SK-N-SH (cell line): ENCODE results near the gene MAP2. TPM values are rescaled to one million over a fixed set of nuclear protein-coding genes. Genes with fewer than 3 reads are reported as not detected.

Experiments
- CTCF ChIA-PET: fragments of 300-600, 350-600 bp; formaldehyde crosslinking; extraction: SDS; loops from one replicate; lab custom pipeline; 2021; lab: Yijun Ruan, JAX
- POLR2A ChIA-PET: fragments of 350-600 bp; sonication (Branson Sonifier 250); formaldehyde crosslinking; extraction: SDS; loops from one replicate; lab custom pipeline; 2020; ENCODE audit warnings: antibody characterized with exemption, inconsistent platforms; lab: Yijun Ruan, JAX
- DNase-seq: peaks from one replicate; pipeline ENCODE4 v3.0.0; 2012
- H2AFZ ChIP-seq: fragments of 200-600 bp; sonication (generic); 2 replicates; pipeline ENCODE4 v1.8.1; 2016; ENCODE audit warnings: antibody characterized with exemption, mild to moderate bottlenecking, low read depth
- H3F3A ChIP-seq: fragments of 200-600 bp; sonication (generic); replicated peaks from 2 replicates; pipeline ENCODE3; 2016; ENCODE audit warnings: antibody characterized with exemption, mild to moderate bottlenecking; ENCODE audit not compliant: insufficient read depth
- H3K27ac ChIP-seq, 2 experiments: fragments of 200-500 bp in 1 of 2; fragments of 200-600 bp in 1 of 2; sonication (Bioruptor generic) in 1 of 2; sonication (generic), shearing (Covaris generic) in 1 of 2; 2 replicates each; pipeline versions ENCODE4 v1.5.1 to v1.6.1; 2014 to 2016; ENCODE audit warnings: low read depth in 2 of 2, inconsistent platforms in 1 of 2, low read length in 1 of 2, mild to moderate bottlenecking in 1 of 2, mixed read lengths in 1 of 2
- H3K27me3 ChIP-seq: fragments of 200-600 bp; sonication (generic), shearing (Covaris generic); 2 replicates; pipeline ENCODE4 v1.6.1; 2016; ENCODE audit warnings: mixed run types; ENCODE audit not compliant: insufficient read depth
- H3K36me3 ChIP-seq, 2 experiments: fragments of 200-500 bp in 1 of 2; fragments of 200-600 bp in 1 of 2; sonication (Bioruptor generic) in 1 of 2; sonication (generic) in 1 of 2; replicated peaks in 1 of 2; 2 replicates each; pipeline versions ENCODE3 to v1.5.1; 2014 to 2016; ENCODE audit warnings: low read length in 1 of 2, mild to moderate bottlenecking in 1 of 2; ENCODE audit not compliant: insufficient read depth in 2 of 2, control insufficient read depth in 1 of 2
- H3K4me1 ChIP-seq, 2 experiments: fragments of 200-500 bp in 1 of 2; fragments of 200-600 bp in 1 of 2; sonication (Bioruptor generic) in 1 of 2; sonication (generic), shearing (Covaris generic) in 1 of 2; 2 replicates each; pipeline versions ENCODE4 v1.5.1 to v1.6.1; 2014 to 2016; ENCODE audit warnings: low read depth in 1 of 2, low read length in 1 of 2, mixed run types in 1 of 2; ENCODE audit not compliant: insufficient read depth in 2 of 2, control insufficient read depth in 1 of 2
- H3K4me2 ChIP-seq: fragments of 200-600 bp; sonication (generic), shearing (Covaris generic); 2 replicates; pipeline ENCODE4 v1.6.1; 2017; ENCODE audit warnings: mixed run types
- H3K4me3 ChIP-seq, 2 experiments: fragments of 200-500 bp in 1 of 2; fragments of 200-600 bp in 1 of 2; sonication (Bioruptor generic) in 1 of 2; sonication (generic), shearing (Covaris generic) in 1 of 2; 2 replicates each; pipeline versions ENCODE4 v1.5.1 to v1.8.1; 2014 to 2016; ENCODE audit warnings: low read depth in 2 of 2, inconsistent platforms in 1 of 2, low read length in 1 of 2, mild to moderate bottlenecking in 1 of 2, mixed read lengths in 1 of 2, moderate library complexity in 1 of 2
- H3K79me2 ChIP-seq: fragments of 200-600 bp; sonication (generic); 2 replicates; pipeline ENCODE4 v1.8.1; 2017; ENCODE audit warnings: mild to moderate bottlenecking; ENCODE audit not compliant: insufficient read depth
- H3K9ac ChIP-seq: fragments of 200-600 bp; sonication (generic); 2 replicates; pipeline ENCODE4 v1.6.1; 2017; ENCODE audit warnings: mixed run types
- H3K9me2 ChIP-seq: fragments of 200-600 bp; sonication (generic); 2 replicates; pipeline ENCODE4 v1.6.1; 2017; ENCODE audit warnings: mixed run types
- H3K9me3 ChIP-seq: fragments of 200-600 bp; sonication (generic); 2 replicates; pipeline ENCODE4 v1.6.1; 2017; ENCODE audit warnings: mixed run types, mild to moderate bottlenecking, moderate library complexity
- H4K20me1 ChIP-seq: fragments of 200-600 bp; sonication (generic); 2 replicates; pipeline ENCODE4 v1.6.1; 2017; ENCODE audit warnings: mild to moderate bottlenecking, mixed run types; ENCODE audit not compliant: insufficient read depth
- CHD2 ChIP-seq: fragments of 150-350 bp; IDR thresholded peaks from 2 replicates; pipeline ENCODE4 v1.6.1; 2018; ENCODE audit warnings: low read length; ENCODE audit not compliant: partially characterized antibody
- ELF1 ChIP-seq: IDR thresholded peaks from 2 replicates; pipeline ENCODE4 v1.4.0; 2012
- FOSL2 ChIP-seq: IDR thresholded peaks from 2 replicates; pipeline ENCODE4 v1.4.0; 2012; ENCODE audit warnings: low read depth, mild to moderate bottlenecking, moderate library complexity, borderline replicate concordance
- FOXJ3 ChIP-seq: sonication (generic); formaldehyde crosslinking; IDR thresholded peaks from 2 replicates; pipeline ENCODE4 v1.5.1; 2020; ENCODE audit warnings: mild to moderate bottlenecking, missing genetic modification reagents
- MXI1 ChIP-seq: IDR thresholded peaks from 2 replicates; pipeline ENCODE4 v1.6.1; 2012; ENCODE audit warnings: mild to moderate bottlenecking, low read depth, low read length, improper control_type of control experiment
- NRF1 ChIP-seq: IDR thresholded peaks from 2 replicates; pipeline ENCODE4 v1.6.1; 2012; ENCODE audit warnings: low read depth, mild to moderate bottlenecking, low read length
- POLR2AphosphoS5 ChIP-seq: IDR thresholded peaks from 2 replicates; pipeline ENCODE4 v1.6.1; 2012; ENCODE audit warnings: low read depth, low read length
- RAD21 ChIP-seq: IDR thresholded peaks from 2 replicates; pipeline ENCODE4 v1.6.1; 2012; ENCODE audit warnings: mild to moderate bottlenecking, low read length
- RXRA ChIP-seq: IDR thresholded peaks from 2 replicates; pipeline ENCODE4 v1.4.0; 2012; ENCODE audit warnings: low read depth, mild to moderate bottlenecking, borderline replicate concordance
- SIN3A ChIP-seq: IDR thresholded peaks from 2 replicates; pipeline ENCODE4 v1.6.1; 2012; ENCODE audit warnings: low read depth, mild to moderate bottlenecking, low read length, moderate library complexity, borderline replicate concordance
- SMC3 ChIP-seq: IDR thresholded peaks from 2 replicates; pipeline ENCODE4 v1.6.1; 2012; ENCODE audit warnings: low read depth, low read length, improper control_type of control experiment
- TCF12 ChIP-seq: IDR thresholded peaks from 2 replicates; pipeline ENCODE4 v1.4.0; 2012
- TEAD4 ChIP-seq: IDR thresholded peaks from 2 replicates; pipeline ENCODE4 v1.4.0; 2012; ENCODE audit warnings: mild to moderate bottlenecking, borderline replicate concordance; ENCODE audit not compliant: insufficient read depth
- YY1 ChIP-seq: IDR thresholded peaks from 2 replicates; pipeline ENCODE4 v1.4.0; 2012; ENCODE audit warnings: low read depth, mild to moderate bottlenecking
- WGBS: methylation state at CpG from one replicate; pipeline ENCODE4 v1.1.6; 2017; ENCODE audit warnings: low lambda C conversion rate; 5-methylcytosine and 5-hydroxymethylcytosine counted together
- polyA plus RNA-seq, 3 experiments: library from polyadenylated mRNA; depleted of rRNA; stranded (reverse); fragments of >200 nt; gene quantifications; 2 replicates each; pipeline ENCODE4 v1.2.3, GENCODE V29; 2012
- TF ChIP-seq, protein P1 (sequence below): fragments of 200-600 bp; sonication (generic); IDR thresholded peaks from 2 replicates; pipeline ENCODE4 v1.6.1; 2017; ENCODE audit warnings: antibody characterized with exemption, mild to moderate bottlenecking, moderate library complexity

Gene MAP2
- polyA plus RNA-seq, 1 of the 3 experiments (the other 2 are of a cell fraction), result 7.8 TPM

DNA sequence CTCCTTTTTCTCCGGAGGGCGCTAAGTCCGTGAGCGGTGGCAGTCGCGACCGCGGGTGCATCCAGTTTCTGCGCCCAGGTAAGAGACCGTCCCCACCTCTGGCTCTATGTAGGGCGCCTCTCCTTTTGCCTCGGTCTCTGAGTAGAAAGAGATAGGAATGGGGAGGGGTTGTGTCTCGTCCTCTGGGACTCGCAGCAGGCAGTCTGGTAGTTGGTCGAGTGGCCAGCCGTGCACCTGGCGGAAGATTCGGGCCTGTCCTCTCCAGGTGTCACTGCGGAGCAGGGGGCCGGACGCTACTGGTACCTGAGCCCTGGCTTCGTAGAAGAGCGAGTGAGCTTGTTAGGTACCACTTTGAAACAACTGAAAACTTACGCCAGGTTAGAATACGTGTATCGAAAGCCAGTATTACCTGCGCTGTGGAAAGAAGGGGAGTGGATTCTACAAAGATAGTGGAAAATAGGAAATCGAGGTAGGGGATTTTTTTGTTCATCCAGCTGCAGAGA lies 403 bp downstream of the MAP2 start:
- peak overlapping the region; percentile 95 for H2AFZ ChIP-seq
- peak overlapping the region; percentile 93 to 94 for H3K4me3 ChIP-seq
- H3K27ac ChIP-seq, result peak overlapping the region; percentile 4 to 40; a peak in 2 of 4 replicates
- TF ChIP-seq SIN3A (0 out of 2 replicates have a peak, but pooled peaks have one; percentile 47), YY1 (no peak)
- peak overlapping the region; percentile 58 for H3K9ac ChIP-seq
- peak overlapping the region; percentile 97 for H3K4me2 ChIP-seq
- peaks cover 5% of the 10 kb centered on the region; the same call in 1 of the 2 replicates for H3K79me2 ChIP-seq
- H3K36me3 ChIP-seq, result no peaks in the 10 kb centered on the region
- no peaks in the 10 kb centered on the region for H3F3A ChIP-seq
- H3K4me1 ChIP-seq, result peaks cover 0 to 4% of the 10 kb centered on the region in 2 experiments; a peak in 3 of 4 replicates
- no peaks in the 10 kb centered on the region for H3K9me3 ChIP-seq
- H4K20me1 ChIP-seq, result no peaks in the 10 kb centered on the region
- no peaks in the 10 kb centered on the region for H3K9me2 ChIP-seq
- H3K27me3 ChIP-seq, result no peaks in the 10 kb centered on the region
- POLR2A ChIA-PET, result interaction anchor here (0.7 to 1.6 kb wide), 5 partner anchors 89 to 348 kb away, joined by 3 to 8 read pairs (median 4); partner anchors contain the start of gene UNC80
- CTCF ChIA-PET, result interaction anchor here (0.5 to 7.0 kb wide), 75 partner anchors 9 to 792 kb away, joined by 3 to 135 read pairs (median 6); partner anchors contain the start of gene UNC80
- peak; percentile 48 for DNase-seq
- WGBS, result 2% methylated on average over 25 of the region's 28 CpGs

DNA sequence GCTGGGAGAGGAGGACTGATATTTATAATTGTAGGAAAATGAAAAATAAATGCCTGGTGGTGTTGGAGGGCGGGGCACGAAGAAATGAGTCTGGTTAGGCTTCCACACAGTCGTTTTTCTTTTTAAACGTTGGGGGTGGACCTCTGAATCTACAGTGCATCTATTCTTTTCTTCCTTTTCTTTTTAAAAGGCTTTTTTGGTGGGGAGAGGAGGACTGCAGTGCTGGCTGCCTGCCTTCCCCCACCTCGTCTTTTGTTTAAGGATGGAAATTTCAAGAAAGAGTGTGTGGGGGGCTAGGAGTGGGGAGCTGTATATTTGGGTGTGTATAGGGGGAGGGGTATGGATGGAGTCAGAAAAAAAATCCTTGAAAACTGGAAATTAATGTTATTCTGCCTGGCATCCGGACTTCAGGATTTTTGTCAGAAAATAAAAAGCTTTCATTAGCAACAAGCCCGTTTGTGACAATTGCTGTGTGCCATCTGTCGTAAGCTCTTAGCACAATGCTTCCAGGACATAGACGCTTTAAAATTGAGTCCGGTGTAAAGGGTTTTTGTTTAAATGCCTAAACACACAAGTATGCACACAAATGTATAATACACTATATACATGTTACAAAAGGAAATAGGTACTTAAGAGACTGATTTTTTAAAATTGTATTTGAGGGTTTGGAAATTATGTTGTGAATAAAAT lies 1.1 kb downstream of the MAP2 start:
- Histone ChIP-seq H3K79me2 (peaks cover 5% of the 10 kb centered on the region; the same call in 1 of the 2 replicates), H3K4me1 (peaks cover 0 to 4% of the 10 kb centered on the region in 2 experiments; a peak in 3 of 4 replicates), H3K27ac (peak overlapping the region; percentile 24 to 53; a peak in 3 of 4 replicates), H3K4me2 (peak overlapping the region; percentile 97), H3K9ac (peak overlapping the region; percentile 58), H3K4me3 (peak overlapping the region; percentile 93 to 94), H3K36me3 (no peaks in the 10 kb centered on the region), H3K27me3 (no peaks in the 10 kb centered on the region), H3F3A (no peaks in the 10 kb centered on the region), H2AFZ (peak overlapping the region; percentile 95), H3K9me3 (no peaks in the 10 kb centered on the region), H3K9me2 (no peaks in the 10 kb centered on the region), H4K20me1 (no peaks in the 10 kb centered on the region)
- TF ChIP-seq SMC3, result 0 out of 2 replicates have a peak, but pooled peaks have one; percentile 1
- TF ChIP-seq FOXJ3 (CRISPR knock-in tag), result no peak
- 2% methylated on average over 10 of the region's 10 CpGs for WGBS
- DNase-seq, result peak; percentile 31
- CTCF ChIA-PET, result interaction anchor here (0.6 to 7.0 kb wide), 56 partner anchors 9 to 774 kb away, joined by 3 to 135 read pairs (median 6); partner anchors contain the start of gene UNC80
- POLR2A ChIA-PET, result interaction anchor here (0.8 to 1.6 kb wide), 5 partner anchors 90 to 347 kb away, joined by 3 to 8 read pairs (median 4); partner anchors contain the start of gene UNC80

DNA sequence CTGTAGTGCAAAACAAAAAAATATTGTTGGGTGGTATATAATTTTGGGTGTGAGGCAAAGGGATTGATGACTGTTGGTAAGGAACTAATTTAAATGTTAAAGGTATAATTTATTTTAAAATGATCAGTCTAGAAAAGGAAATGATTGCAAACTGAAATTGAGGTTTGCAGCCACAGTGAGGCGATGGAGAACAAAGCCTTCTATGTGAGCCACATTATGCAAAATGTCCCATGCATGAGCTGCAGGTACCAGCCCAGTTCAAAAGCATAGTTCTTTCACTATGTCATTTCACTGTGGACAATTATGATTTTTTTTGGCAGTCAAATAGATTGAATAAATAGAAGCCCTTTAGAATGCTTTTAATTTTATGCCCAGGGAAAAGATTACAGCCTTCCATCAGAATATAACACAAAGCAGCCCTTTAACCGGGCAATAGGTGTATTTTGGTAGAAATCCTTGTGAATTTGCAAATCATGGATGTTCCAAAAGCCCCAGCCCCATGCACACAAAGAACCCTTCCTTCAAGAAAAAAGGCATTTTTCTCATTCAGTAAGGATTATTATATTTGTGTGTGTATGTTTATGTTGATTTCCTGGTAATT lies 1.7 kb downstream of the MAP2 start:
- H4K20me1 ChIP-seq, result no peaks in the 10 kb centered on the region
- POLR2A ChIA-PET, result interaction anchor here (1.1 to 1.6 kb wide), 2 partner anchors 237 to 347 kb away, joined by 4 to 6 read pairs; partner anchors contain the start of gene UNC80
- H3K27me3 ChIP-seq, result no peaks in the 10 kb centered on the region
- no peaks in the 10 kb centered on the region for H3K9me2 ChIP-seq
- peaks cover 5% of the 10 kb centered on the region; the same call in 1 of the 2 replicates for H3K79me2 ChIP-seq
- H3K4me3 ChIP-seq, result peak overlapping the region; percentile 93 to 94
- H3K9me3 ChIP-seq, result no peaks in the 10 kb centered on the region
- peak; percentile 50 for DNase-seq
- peak overlapping the region; percentile 95; the same call in 1 of the 2 replicates for H2AFZ ChIP-seq
- no peaks in the 10 kb centered on the region for H3F3A ChIP-seq
- peak overlapping the region; percentile 24 to 53; a peak in 3 of 4 replicates for H3K27ac ChIP-seq
- H3K4me2 ChIP-seq, result peak overlapping the region; percentile 97
- peaks cover 0 to 4% of the 10 kb centered on the region in 2 experiments; a peak in 3 of 4 replicates for H3K4me1 ChIP-seq
- no peaks in the 10 kb centered on the region for H3K36me3 ChIP-seq
- H3K9ac ChIP-seq, result peak overlapping the region; percentile 58; the same call in 1 of the 2 replicates
- WGBS, result 40% methylated on average over 2 of the region's 2 CpGs
- CTCF ChIA-PET, result interaction anchor here (0.6 to 7.0 kb wide), 38 partner anchors 9 to 774 kb away, joined by 3 to 135 read pairs (median 6); partner anchors contain the start of gene UNC80
- peak; percentile 77 for TF ChIP-seq RAD21
- no peak for TF ChIP-seq RXRA
- TF ChIP-seq CHD2, result no peak
- no peak for TF ChIP-seq TCF12
- TF ChIP-seq, protein P1, sequence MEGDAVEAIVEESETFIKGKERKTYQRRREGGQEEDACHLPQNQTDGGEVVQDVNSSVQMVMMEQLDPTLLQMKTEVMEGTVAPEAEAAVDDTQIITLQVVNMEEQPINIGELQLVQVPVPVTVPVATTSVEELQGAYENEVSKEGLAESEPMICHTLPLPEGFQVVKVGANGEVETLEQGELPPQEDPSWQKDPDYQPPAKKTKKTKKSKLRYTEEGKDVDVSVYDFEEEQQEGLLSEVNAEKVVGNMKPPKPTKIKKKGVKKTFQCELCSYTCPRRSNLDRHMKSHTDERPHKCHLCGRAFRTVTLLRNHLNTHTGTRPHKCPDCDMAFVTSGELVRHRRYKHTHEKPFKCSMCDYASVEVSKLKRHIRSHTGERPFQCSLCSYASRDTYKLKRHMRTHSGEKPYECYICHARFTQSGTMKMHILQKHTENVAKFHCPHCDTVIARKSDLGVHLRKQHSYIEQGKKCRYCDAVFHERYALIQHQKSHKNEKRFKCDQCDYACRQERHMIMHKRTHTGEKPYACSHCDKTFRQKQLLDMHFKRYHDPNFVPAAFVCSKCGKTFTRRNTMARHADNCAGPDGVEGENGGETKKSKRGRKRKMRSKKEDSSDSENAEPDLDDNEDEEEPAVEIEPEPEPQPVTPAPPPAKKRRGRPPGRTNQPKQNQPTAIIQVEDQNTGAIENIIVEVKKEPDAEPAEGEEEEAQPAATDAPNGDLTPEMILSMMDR, result peak; percentile 79
- TF ChIP-seq TEAD4, result no peak
- no peak for TF ChIP-seq NRF1
- TF ChIP-seq POLR2AphosphoS5, result no peak
- TF ChIP-seq YY1, result 0 out of 2 replicates have a peak, but pooled peaks have one; percentile 19
- TF ChIP-seq FOSL2, result no peak
- TF ChIP-seq SIN3A, result no peak
- TF ChIP-seq ELF1, result no peak
- no peak for TF ChIP-seq MXI1
- TF ChIP-seq FOXJ3 (CRISPR knock-in tag), result no peak
